ENCODE measurements around the gene TRPM2. TPM values are rescaled to one million over a fixed set of nuclear protein-coding genes. Genes with fewer than 3 reads are reported as not detected.

Gene TRPM2
- total RNA-seq, 1 donor from 2014 or later = 0.52 TPM

DNA sequence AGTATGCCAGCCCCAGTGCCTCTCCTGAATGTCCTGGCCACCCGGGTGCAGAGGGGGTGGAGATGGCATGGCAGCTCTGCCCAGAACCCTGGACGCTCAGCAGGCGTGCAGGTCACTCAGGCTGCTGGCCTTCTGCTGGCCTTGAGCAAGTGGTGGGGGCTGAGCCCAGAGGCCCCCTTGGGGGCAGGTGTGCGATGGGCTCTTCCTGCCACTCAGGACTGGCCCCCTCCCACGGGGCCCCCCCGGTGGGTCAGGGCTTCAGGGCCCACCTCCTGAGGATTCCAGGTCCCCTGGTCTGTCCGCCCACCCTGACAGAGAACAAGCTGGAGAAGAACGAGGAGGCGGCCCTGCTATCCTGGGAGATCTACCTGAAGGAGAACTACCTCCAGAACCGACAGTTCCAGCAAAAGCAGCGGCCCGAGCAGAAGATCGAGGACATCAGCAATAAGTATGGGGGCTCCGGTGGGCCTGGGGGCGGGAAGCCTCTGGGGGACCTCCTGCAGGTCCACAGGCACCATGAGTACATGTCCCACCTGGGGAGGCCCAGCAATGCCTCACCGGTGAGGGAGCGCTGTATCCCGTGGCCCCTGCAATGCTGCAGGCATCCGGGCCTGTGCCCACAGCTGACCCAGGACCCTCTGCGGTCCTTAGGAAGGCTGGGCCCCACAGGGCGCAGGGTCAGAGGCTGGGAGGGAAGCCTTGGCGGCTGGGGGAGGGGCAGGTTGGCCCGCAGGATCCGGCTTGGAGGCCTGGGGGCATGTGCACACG, 64.9 kb downstream of the TRPM2 start:
- no peak overlapping the region for H3K4me3 ChIP-seq (ENCODE audit: low read depth, low read length)
- DNase-seq (ENCODE audit: low read depth) = no peak
- TF ChIP-seq, protein P1, sequence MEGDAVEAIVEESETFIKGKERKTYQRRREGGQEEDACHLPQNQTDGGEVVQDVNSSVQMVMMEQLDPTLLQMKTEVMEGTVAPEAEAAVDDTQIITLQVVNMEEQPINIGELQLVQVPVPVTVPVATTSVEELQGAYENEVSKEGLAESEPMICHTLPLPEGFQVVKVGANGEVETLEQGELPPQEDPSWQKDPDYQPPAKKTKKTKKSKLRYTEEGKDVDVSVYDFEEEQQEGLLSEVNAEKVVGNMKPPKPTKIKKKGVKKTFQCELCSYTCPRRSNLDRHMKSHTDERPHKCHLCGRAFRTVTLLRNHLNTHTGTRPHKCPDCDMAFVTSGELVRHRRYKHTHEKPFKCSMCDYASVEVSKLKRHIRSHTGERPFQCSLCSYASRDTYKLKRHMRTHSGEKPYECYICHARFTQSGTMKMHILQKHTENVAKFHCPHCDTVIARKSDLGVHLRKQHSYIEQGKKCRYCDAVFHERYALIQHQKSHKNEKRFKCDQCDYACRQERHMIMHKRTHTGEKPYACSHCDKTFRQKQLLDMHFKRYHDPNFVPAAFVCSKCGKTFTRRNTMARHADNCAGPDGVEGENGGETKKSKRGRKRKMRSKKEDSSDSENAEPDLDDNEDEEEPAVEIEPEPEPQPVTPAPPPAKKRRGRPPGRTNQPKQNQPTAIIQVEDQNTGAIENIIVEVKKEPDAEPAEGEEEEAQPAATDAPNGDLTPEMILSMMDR (conservative IDR thresholded peaks at IDR 0.05; ENCODE audit: low read depth, low read length) = no peak

DNA sequence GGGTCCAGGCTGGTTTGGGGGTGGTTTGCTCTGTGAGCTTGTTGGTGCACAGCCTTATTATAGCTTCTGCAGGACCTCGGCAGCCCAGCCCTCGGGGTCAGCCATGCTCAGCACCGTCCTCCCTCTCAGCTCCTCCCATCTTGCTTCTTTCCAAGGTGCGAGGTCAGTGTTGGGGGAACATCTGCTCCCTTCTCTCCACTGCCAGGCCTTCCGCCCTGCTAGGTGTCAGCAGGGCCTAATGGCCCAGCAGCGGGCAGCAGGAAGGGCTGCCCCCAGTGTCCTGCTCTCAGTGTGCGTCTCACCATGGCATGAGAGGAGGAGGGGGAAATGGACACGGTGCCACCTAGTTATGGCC, 65.4 kb downstream of the TRPM2 start:
- no peak for DNase-seq (ENCODE audit: low read depth)
- H3K4me3 ChIP-seq (ENCODE audit: low read depth, low read length) = no peak overlapping the region
- TF ChIP-seq, protein P1 (conservative IDR thresholded peaks at IDR 0.05; ENCODE audit: low read depth, low read length) = no peak

GRCh38 chr21:44419679-44420078, 66.3 kb downstream of the TRPM2 start:
- no peak overlapping the region for H3K4me3 ChIP-seq (ENCODE audit: low read depth, low read length)
- DNase-seq (ENCODE audit: low read depth) = no peak
- TF ChIP-seq, protein P1 (conservative IDR thresholded peaks at IDR 0.05; ENCODE audit: low read depth, low read length) = no peak

DNA sequence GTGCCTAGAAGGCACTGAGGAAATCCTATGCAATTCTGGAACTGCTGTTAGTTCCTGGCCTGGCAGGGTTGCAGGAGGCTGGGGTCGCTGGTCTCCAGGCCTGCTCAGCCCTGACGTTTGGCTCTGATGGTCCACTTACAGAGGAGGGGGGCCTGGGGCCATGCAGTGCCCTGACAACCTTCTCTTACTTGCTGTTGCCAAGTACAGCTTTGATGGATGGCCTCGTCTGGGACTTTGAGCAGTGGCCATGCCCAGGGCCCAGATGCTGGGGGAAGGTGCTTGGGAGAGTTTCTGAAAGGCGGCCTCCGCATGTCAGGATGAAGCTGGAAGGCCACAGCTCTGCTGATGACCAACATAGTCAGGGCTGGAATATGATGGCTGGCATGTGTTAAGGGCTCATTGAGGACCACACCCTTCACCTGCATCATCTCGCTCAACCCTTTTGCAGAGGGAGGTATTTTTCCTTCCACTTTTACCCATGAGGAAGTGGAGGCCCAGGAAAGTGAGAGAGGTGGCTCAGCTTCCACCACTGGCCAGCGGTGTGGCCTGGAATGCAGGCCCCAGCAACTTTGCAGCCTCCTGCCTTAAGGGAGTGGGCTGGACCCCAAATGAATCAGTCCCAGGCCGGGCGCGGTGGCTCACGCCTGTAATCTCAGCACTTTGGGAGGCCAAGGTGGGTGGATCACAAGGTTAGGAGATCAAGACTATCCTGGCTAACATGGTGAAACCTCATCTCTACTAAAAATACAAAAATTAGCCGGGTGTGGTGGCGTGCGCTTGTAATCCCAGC, 67.2 kb downstream of the TRPM2 start:
- H3K4me3 ChIP-seq (ENCODE audit: low read depth, low read length) = no peak overlapping the region
- DNase-seq (ENCODE audit: low read depth) = no peak
- TF ChIP-seq, protein P1 (conservative IDR thresholded peaks at IDR 0.05; ENCODE audit: low read depth, low read length) = no peak

DNA sequence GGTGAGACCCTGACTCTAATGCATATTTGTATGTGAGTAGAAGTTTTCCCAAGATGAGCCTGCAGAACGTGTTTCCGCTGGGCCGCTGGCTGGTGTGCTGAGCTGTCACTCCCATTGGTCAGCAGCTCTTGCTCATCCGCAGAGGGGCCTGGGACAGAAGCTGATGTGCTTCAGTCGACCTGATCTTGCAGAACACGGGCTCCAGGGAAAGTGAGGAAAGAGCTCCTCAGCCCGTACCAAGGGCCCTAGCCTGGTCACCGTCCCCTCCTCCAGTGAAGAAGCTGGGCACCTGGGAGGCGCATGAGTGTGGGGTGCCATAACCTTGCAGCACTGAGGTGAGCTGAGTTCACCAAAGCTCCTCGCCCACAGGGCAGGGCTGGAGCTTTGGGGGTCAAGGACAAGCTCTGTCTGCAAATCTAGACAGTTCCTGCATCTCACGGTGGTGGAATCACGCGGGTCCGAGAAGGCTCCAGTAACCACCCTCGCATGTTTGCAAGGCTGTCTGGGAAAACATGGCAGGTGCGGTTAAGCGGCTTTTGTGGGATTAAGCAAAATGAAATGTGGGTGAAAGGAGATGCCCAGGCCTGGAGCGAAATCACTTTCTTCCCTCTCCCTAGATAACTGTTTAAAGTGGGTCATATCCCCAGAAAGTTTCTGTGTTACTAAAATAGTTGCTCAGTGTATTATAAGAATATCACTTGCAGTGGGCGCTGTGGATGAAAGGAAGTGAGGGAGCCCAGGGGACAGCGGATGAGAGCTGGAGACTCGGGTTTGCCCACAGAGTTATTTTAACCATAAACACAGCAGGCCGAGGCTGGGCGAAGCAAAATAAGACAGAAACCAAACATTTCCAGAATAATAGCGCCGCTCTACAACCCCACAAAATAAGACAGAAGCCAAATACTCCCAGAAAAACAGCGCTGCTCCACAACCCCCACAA, 68.8 kb downstream of the TRPM2 start:
- TF ChIP-seq, protein P1 (conservative IDR thresholded peaks at IDR 0.05; ENCODE audit: low read depth, low read length) = no peak
- DNase-seq (ENCODE audit: low read depth) = no peak

DNA sequence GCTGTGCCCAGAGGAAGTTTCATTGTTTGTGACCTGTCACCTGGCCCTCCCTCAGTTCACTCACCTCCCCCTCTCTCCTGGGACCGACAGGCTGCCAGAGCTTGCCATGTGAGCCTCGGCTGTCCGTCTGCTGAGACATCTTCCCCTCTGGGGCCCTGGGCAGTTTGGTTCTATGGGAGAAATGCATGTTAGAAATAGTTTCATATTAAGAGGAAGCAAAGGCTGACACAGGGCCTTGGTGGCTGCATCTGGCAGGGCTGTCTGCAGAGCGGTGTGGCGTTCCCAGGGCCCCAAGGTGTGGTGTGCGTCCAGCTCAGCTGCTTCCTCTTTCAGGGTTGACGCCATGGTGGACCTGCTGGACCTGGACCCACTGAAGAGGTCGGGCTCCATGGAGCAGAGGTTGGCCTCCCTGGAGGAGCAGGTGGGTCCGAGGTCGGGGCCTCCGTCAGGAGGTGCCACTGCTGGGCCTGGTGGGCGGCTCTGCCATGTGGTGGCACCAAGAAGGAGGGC, 69.9 kb downstream of the TRPM2 start:
- TF ChIP-seq, protein P1 (conservative IDR thresholded peaks at IDR 0.05; ENCODE audit: low read depth, low read length) = no peak
- no peak overlapping the region for H3K4me3 ChIP-seq (ENCODE audit: low read depth, low read length)
- DNase-seq (ENCODE audit: low read depth) = no peak

More for the DNA sequence above, 68.8 kb downstream of the TRPM2 start:
- H3K4me3 ChIP-seq (ENCODE audit: low read depth, low read length) = no peak overlapping the region

Data from epithelial cell of proximal tubule (primary cell).